HCT116 (cell line): ENCODE results near the gene TGFBR3. TPM values are rescaled to one million over a fixed set of nuclear protein-coding genes. Genes with fewer than 3 reads are reported as not detected.

Source experiments
- ATAC-seq: fragments of 200-7000 bp; cut with Tn5 transposase; 2 replicates; pipeline ENCODE4 v1.9.1; 2020; ENCODE audit warnings: mild to moderate bottlenecking, moderate library complexity
- BruUV-seq: library from RNA; stranded (reverse); fragments of 400-500 nt; replicated peaks from 2 replicates; lab custom pipeline; 2021; lab: Mats Ljungman, UMichigan
- CTCF ChIA-PET: fragments of 300-600 bp; sonication (Branson Sonifier 250); formaldehyde crosslinking; loops from one replicate; lab custom pipeline; 2021; ENCODE audit warnings: antibody characterized with exemption; lab: Charles Lee
- POLR2A ChIA-PET: fragments of 300-600, 350-600 bp; sonication (Branson Sonifier 250); formaldehyde crosslinking; loops from one replicate; lab custom pipeline; 2021; ENCODE audit warnings: antibody characterized with exemption; lab: Charles Lee
- RAD21 ChIA-PET, 2 experiments: fragments of 300-600 bp; sonication (Branson Sonifier 250); formaldehyde crosslinking; loops; one replicate each; lab custom pipeline; 2023; ENCODE audit warnings: low total read pairs in 2 of 2; ENCODE audit not compliant: uncharacterized antibody in 2 of 2, unreplicated experiment in 2 of 2, low non-redundant PET in 1 of 2; lab: Charles Lee
- DNase-seq: peaks from one replicate; pipeline ENCODE4 v3.0.0-alpha.2; 2010; ENCODE audit warnings: low read depth, low spot score
- H2AFZ ChIP-seq: fragments of 200-600 bp; shearing (Covaris generic), sonication (generic); 2 replicates; pipeline ENCODE4 v1.6.1; 2017; ENCODE audit warnings: low read depth, mixed run types, mixed read lengths, antibody characterized with exemption, low read length; ENCODE audit not compliant: poor library complexity, severe bottlenecking
- H3K27ac ChIP-seq: 2 replicates; pipeline ENCODE4 v1.5.1; 2012; ENCODE audit warnings: low read depth, low read length
- H3K27me3 ChIP-seq: fragments of 200-600 bp; sonication (generic); 2 replicates; pipeline ENCODE4 v1.6.1; 2016; ENCODE audit warnings: mixed run types, low read length, mixed read lengths; ENCODE audit not compliant: insufficient read depth
- H3K36me3 ChIP-seq, 2 experiments: fragments of 200-500 bp in 1 of 2; fragments of 200-600 bp in 1 of 2; sonication (Bioruptor generic) in 1 of 2; sonication (generic) in 1 of 2; 2 replicates each; pipeline versions ENCODE4 v1.5.1 to v1.6.1; 2014 to 2016; ENCODE audit warnings: low read length in 2 of 2, inconsistent platforms in 1 of 2, mixed read lengths in 1 of 2, mixed run types in 1 of 2; ENCODE audit not compliant: insufficient read depth in 2 of 2, control insufficient read depth in 1 of 2
- H3K4me1 ChIP-seq, 2 experiments: fragments of 200-600 bp in 1 of 2; sonication (generic) in 1 of 2; 2 replicates each; pipeline versions ENCODE4 v1.5.1 to v1.6.1; 2012 to 2017; ENCODE audit warnings: low read length in 2 of 2, inconsistent platforms in 1 of 2, mild to moderate bottlenecking in 1 of 2, mixed read lengths in 1 of 2, mixed run types in 1 of 2, moderate library complexity in 1 of 2; ENCODE audit not compliant: insufficient read depth in 2 of 2, control insufficient read depth in 1 of 2
- H3K4me2 ChIP-seq: fragments of 200-600 bp; sonication (generic); 2 replicates; pipeline ENCODE4 v1.6.1; 2017; ENCODE audit warnings: mixed run types, low read length, mixed read lengths
- H3K4me3 ChIP-seq, 2 experiments: fragments of 200-600 bp in 1 of 2; sonication (generic) in 1 of 2; replicated peaks in 1 of 2; 2 replicates each; pipeline ENCODE4 v1.5.1; 2011 to 2016; ENCODE audit warnings: low read length in 2 of 2, control low read depth in 1 of 2, low read depth in 1 of 2, mild to moderate bottlenecking in 1 of 2, mixed read lengths in 1 of 2, mixed run types in 1 of 2
- H3K79me2 ChIP-seq: fragments of 200-600 bp; sonication (generic); 2 replicates; pipeline ENCODE4 v1.6.1; 2017; ENCODE audit warnings: mild to moderate bottlenecking, mixed run types, low read length, moderate library complexity, mixed read lengths; ENCODE audit not compliant: insufficient read depth
- H3K9ac ChIP-seq: fragments of 200-600 bp; sonication (generic); 2 replicates; pipeline ENCODE4 v1.6.1; 2016; ENCODE audit warnings: low read length, mixed read lengths
- H3K9me2 ChIP-seq: fragments of 200-600 bp; sonication (generic), shearing (Covaris generic); 2 replicates; pipeline ENCODE4 v1.6.1; 2017; ENCODE audit warnings: mixed run types, mild to moderate bottlenecking, moderate library complexity; ENCODE audit not compliant: insufficient read depth
- H3K9me3 ChIP-seq, 2 experiments: fragments of 200-500 bp in 1 of 2; fragments of 200-600 bp in 1 of 2; sonication (Bioruptor generic) in 1 of 2; sonication (generic) in 1 of 2; 2 replicates each; pipeline ENCODE4 v1.6.1; 2014 to 2017; ENCODE audit warnings: low read length in 2 of 2, mixed read lengths in 2 of 2, inconsistent platforms in 1 of 2, low read depth in 1 of 2, mild to moderate bottlenecking in 1 of 2, mixed run types in 1 of 2, moderate library complexity in 1 of 2; ENCODE audit not compliant: control insufficient read depth in 1 of 2, insufficient read depth in 1 of 2
- H4K20me1 ChIP-seq: fragments of 200-600 bp; sonication (generic), shearing (Covaris generic); 2 replicates; pipeline ENCODE4 v1.6.1; 2017; ENCODE audit warnings: mixed run types, mild to moderate bottlenecking, moderate library complexity; ENCODE audit not compliant: insufficient read depth
- CBX3 ChIP-seq: IDR thresholded peaks from 2 replicates; pipeline ENCODE4 v1.6.1; 2012; ENCODE audit warnings: low read depth
- CEBPB ChIP-seq: IDR thresholded peaks from 2 replicates; pipeline ENCODE4 v1.6.1; 2012; ENCODE audit warnings: low read depth
- EGR1 ChIP-seq: IDR thresholded peaks from 2 replicates; pipeline ENCODE4 v1.6.1; 2012; ENCODE audit warnings: low read depth
- ELF1 ChIP-seq: IDR thresholded peaks from 2 replicates; pipeline ENCODE4 v1.6.1; 2012; ENCODE audit warnings: low read depth, borderline replicate concordance
- EZH2 ChIP-seq: fragments of 200-600 bp; sonication (generic); IDR thresholded peaks from 2 replicates; pipeline ENCODE4 v1.6.1; 2017; ENCODE audit warnings: antibody characterized with exemption, mixed run types
- JUND ChIP-seq: IDR thresholded peaks from 2 replicates; pipeline ENCODE4 v1.6.1; 2012
- POLR2A ChIP-seq: IDR thresholded peaks from 2 replicates; pipeline ENCODE4 v1.7.0; 2011; ENCODE audit warnings: borderline replicate concordance; ENCODE audit not compliant: insufficient read depth, insufficient read length; ENCODE audit errors: extremely low read depth
- POLR2AphosphoS5 ChIP-seq: IDR thresholded peaks from 2 replicates; pipeline ENCODE4 v1.6.1; 2011; ENCODE audit warnings: mild to moderate bottlenecking, low read depth, low read length, moderate library complexity
- RAD21 ChIP-seq: IDR thresholded peaks from 2 replicates; pipeline ENCODE4 v1.6.1; 2012; ENCODE audit warnings: low read depth, mild to moderate bottlenecking
- SIN3A ChIP-seq: IDR thresholded peaks from 2 replicates; pipeline ENCODE4 v1.6.1; 2012; ENCODE audit warnings: low read depth
- SP1 ChIP-seq: IDR thresholded peaks from 2 replicates; pipeline ENCODE4 v1.6.1; 2012; ENCODE audit warnings: low read depth
- SRF ChIP-seq: IDR thresholded peaks from 2 replicates; pipeline ENCODE4 v1.6.1; 2012; ENCODE audit warnings: low read depth
- TCF7L2 ChIP-seq: IDR thresholded peaks from 2 replicates; pipeline ENCODE4 v1.7.0; 2011; ENCODE audit warnings: borderline replicate concordance, inconsistent platforms; ENCODE audit not compliant: insufficient read depth, insufficient read length; ENCODE audit errors: extremely low read depth
- YY1 ChIP-seq: IDR thresholded peaks from 2 replicates; pipeline ENCODE4 v1.6.1; 2011; ENCODE audit warnings: low read length, low read depth, moderate library complexity, mild to moderate bottlenecking; ENCODE audit not compliant: insufficient replicate concordance; ENCODE audit errors: extremely low read depth
- ZBTB33 ChIP-seq: IDR thresholded peaks from 2 replicates; pipeline ENCODE4 v1.6.1; 2011; ENCODE audit warnings: mild to moderate bottlenecking, low read length, moderate library complexity; ENCODE audit not compliant: insufficient replicate concordance; ENCODE audit errors: extremely low read depth
- ZFX ChIP-seq: fragments of 450-650 bp; IDR thresholded peaks from 2 replicates; pipeline ENCODE4 v1.6.1; 2017
- ZNF274 ChIP-seq: fragments of 200-500 bp; sonication (Bioruptor generic); IDR thresholded peaks from 2 replicates; pipeline ENCODE4 v1.6.1; 2014; ENCODE audit warnings: mild to moderate bottlenecking, low read depth, low read length, inconsistent platforms
- intact Hi-C: fragments of 100-400 bp; cut with micrococcal nuclease; formaldehyde crosslinking; loops from 2 replicates; pipeline ENCODE4 v1.10.0; 2022
- total RNA-seq: library from RNA; stranded (reverse); gene quantifications from one replicate; pipeline ENCODE4 v1.2.1, GENCODE V29; 2021; ENCODE audit not compliant: unreplicated experiment
- TF ChIP-seq, protein P1 (sequence below): IDR thresholded peaks from 2 replicates; pipeline ENCODE4 v1.6.1; 2012; ENCODE audit warnings: low read depth
- TF ChIP-seq, protein P2 (sequence below): IDR thresholded peaks from 2 replicates; pipeline ENCODE4 v1.6.1; 2012
- TF ChIP-seq, protein P3 (sequence below): IDR thresholded peaks from 2 replicates; pipeline ENCODE4 v1.6.1; 2012

The TGFBR3 gene
- total RNA-seq, 1 experiment from 2014 or later: 7.1 TPM

- ChIA-PET RAD21 (no interaction called here), CTCF (interaction anchor here (1.0 to 2.3 kb wide), 5 partner anchors 363 to 420 kb away, joined by 3 to 16 read pairs (median 3); no protein-coding TSS in a partner anchor), POLR2A (no interaction called here)
- no peaks in the 10 kb centered on the region for H3K79me2 ChIP-seq
- H3K9me2 ChIP-seq: no peaks in the 10 kb centered on the region
- no peaks in the 10 kb centered on the region for H3K27me3 ChIP-seq
- H3K36me3 ChIP-seq: no peaks in the 10 kb centered on the region
- intact Hi-C loops: loop anchor here (5.0 to 10.0 kb wide), 2 partner anchors 521 to 763 kb away; no protein-coding TSS in a partner anchor
- no peak for DNase-seq
- no peaks in the 10 kb centered on the region for H4K20me1 ChIP-seq
- ATAC-seq: no peak
- H2AFZ ChIP-seq: no peak overlapping the region
- peaks cover 4 to 9% of the 10 kb centered on the region in 2 experiments; a peak in 1 of 4 replicates for H3K4me1 ChIP-seq
- H3K4me2 ChIP-seq: no peak overlapping the region
- H3K9ac ChIP-seq: no peak overlapping the region
- no peak overlapping the region for H3K4me3 ChIP-seq
- TF ChIP-seq EGR1: no peak
- no peak for TF ChIP-seq ELF1
- TF ChIP-seq TCF7L2: no peak
- no peak for TF ChIP-seq EZH2
- no peak for TF ChIP-seq RAD21
- TF ChIP-seq CBX3: no peak
- no peak for TF ChIP-seq CEBPB
- TF ChIP-seq POLR2A: no peak
- TF ChIP-seq JUND: no peak
- no peak for TF ChIP-seq ZBTB33
- TF ChIP-seq POLR2AphosphoS5: no peak
- TF ChIP-seq, protein P1, sequence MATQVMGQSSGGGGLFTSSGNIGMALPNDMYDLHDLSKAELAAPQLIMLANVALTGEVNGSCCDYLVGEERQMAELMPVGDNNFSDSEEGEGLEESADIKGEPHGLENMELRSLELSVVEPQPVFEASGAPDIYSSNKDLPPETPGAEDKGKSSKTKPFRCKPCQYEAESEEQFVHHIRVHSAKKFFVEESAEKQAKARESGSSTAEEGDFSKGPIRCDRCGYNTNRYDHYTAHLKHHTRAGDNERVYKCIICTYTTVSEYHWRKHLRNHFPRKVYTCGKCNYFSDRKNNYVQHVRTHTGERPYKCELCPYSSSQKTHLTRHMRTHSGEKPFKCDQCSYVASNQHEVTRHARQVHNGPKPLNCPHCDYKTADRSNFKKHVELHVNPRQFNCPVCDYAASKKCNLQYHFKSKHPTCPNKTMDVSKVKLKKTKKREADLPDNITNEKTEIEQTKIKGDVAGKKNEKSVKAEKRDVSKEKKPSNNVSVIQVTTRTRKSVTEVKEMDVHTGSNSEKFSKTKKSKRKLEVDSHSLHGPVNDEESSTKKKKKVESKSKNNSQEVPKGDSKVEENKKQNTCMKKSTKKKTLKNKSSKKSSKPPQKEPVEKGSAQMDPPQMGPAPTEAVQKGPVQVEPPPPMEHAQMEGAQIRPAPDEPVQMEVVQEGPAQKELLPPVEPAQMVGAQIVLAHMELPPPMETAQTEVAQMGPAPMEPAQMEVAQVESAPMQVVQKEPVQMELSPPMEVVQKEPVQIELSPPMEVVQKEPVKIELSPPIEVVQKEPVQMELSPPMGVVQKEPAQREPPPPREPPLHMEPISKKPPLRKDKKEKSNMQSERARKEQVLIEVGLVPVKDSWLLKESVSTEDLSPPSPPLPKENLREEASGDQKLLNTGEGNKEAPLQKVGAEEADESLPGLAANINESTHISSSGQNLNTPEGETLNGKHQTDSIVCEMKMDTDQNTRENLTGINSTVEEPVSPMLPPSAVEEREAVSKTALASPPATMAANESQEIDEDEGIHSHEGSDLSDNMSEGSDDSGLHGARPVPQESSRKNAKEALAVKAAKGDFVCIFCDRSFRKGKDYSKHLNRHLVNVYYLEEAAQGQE: no peak
- no peak for TF ChIP-seq YY1
- no peak for TF ChIP-seq SIN3A
- TF ChIP-seq SRF: no peak
- TF ChIP-seq, protein P2, sequence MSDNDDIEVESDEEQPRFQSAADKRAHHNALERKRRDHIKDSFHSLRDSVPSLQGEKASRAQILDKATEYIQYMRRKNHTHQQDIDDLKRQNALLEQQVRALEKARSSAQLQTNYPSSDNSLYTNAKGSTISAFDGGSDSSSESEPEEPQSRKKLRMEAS: no peak
- TF ChIP-seq ZFX: no peak
- TF ChIP-seq, protein P3, sequence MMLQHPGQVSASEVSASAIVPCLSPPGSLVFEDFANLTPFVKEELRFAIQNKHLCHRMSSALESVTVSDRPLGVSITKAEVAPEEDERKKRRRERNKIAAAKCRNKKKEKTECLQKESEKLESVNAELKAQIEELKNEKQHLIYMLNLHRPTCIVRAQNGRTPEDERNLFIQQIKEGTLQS: no peak
- TF ChIP-seq ZNF274: no peak
- TF ChIP-seq SP1: no peak
- H3K9me3 ChIP-seq: no peaks in the 10 kb centered on the region
- no peak overlapping the region for H3K27ac ChIP-seq
- no TSS peak for BruUV-seq
Measured at GRCh38 chr1:91928026-91928425, 42.1 kb upstream of the TGFBR3 start.
